Lower leg skin (tissue), 4 donors: Measurements from ENCODE around the gene G3BP1. TPM values are rescaled to one million over a fixed set of nuclear protein-coding genes. Genes with fewer than 3 reads are reported as not detected.

Source experiments
- DNase-seq, 2 donors: peaks; one replicate each; pipeline ENCODE4 v3.0.0-alpha.2; 2019; ENCODE audit warnings: low spot score in 2 of 2
- H3K4me3 ChIP-seq: fragments of 200-600 bp; sonication (generic); 2 replicates; pipeline ENCODE4 v1.5.1; 2017; ENCODE audit warnings: mild to moderate bottlenecking, low read depth; ENCODE audit not compliant: poor library complexity, severe bottlenecking
- POLR2A ChIP-seq, 2 donors: fragments of 450-650 bp; IDR thresholded peaks; one replicate each; pipeline ENCODE4 v1.6.1; 2016 to 2017; ENCODE audit warnings: antibody characterized with exemption in 2 of 2, mild to moderate bottlenecking in 1 of 2, moderate library complexity in 1 of 2
- WGBS, 2 donors: methylation state at CpG; one replicate each; pipeline ENCODE4 v1.1.5; 2018; 5-methylcytosine and 5-hydroxymethylcytosine counted together
- intact Hi-C: fragments of 100-400 bp; cut with DNase I; formaldehyde crosslinking; loops from one replicate; pipeline ENCODE4 v1.15.0; 2023; ENCODE audit warnings: low total_unique reads
- total RNA-seq, 4 donors: library from RNA; depleted of rRNA; stranded (reverse); fragments of >200 nt; gene quantifications; one replicate each; pipeline ENCODE4 v1.1.0, GENCODE V29; 2016
- TF ChIP-seq, protein P1 (sequence below), 3 donors: fragments of 450-650 bp; IDR thresholded peaks; one replicate each; pipeline ENCODE4 v1.5.1; 2016; ENCODE audit warnings: antibody characterized with exemption in 3 of 3, mild to moderate bottlenecking in 3 of 3, moderate library complexity in 2 of 3

G3BP1 gene
- total RNA-seq, 4 donors from 2014 or later, result 85.9 to 192 (median 102) TPM

DNA sequence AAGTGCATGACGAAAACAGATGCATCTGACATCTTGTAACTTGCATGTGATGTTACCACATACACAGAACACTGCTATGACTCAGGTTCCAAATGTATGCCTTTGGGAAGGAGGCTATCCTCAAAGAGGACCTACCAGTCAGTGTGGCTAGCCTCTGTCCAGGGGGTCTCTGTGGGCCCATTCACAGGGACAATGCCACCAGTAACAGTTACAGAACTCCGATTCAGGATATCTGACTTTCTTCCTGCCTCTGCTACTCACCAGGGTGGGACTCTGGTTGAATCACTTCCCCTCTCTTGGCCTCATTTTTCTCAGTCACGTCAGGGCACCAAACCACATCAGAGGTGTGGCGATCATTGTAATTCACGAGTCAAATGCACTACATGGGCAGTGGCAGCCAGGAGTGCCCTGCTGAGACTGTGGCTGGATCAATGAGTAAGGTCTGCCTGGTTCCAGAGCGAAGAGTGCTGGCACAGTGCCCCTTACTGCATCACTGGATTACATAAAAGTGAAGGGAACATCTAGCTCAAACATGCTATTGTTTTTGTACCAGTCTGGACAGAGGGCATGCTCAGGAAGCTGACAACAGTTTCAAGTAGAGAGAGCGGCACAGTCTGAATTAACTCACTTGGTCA lies 26.6 kb upstream of the G3BP1 start:
- intact Hi-C loops, result loop anchor here (10.0 kb wide), 1 partner anchor 300 kb away; the partner anchor contains the start of gene SLC36A1
- 35 to 41% methylated on average over 7 of the region's 7 CpGs for WGBS, 2 donors
- no peak for TF ChIP-seq POLR2A (IDR thresholded peaks at IDR 0.05)
- TF ChIP-seq, protein P1, sequence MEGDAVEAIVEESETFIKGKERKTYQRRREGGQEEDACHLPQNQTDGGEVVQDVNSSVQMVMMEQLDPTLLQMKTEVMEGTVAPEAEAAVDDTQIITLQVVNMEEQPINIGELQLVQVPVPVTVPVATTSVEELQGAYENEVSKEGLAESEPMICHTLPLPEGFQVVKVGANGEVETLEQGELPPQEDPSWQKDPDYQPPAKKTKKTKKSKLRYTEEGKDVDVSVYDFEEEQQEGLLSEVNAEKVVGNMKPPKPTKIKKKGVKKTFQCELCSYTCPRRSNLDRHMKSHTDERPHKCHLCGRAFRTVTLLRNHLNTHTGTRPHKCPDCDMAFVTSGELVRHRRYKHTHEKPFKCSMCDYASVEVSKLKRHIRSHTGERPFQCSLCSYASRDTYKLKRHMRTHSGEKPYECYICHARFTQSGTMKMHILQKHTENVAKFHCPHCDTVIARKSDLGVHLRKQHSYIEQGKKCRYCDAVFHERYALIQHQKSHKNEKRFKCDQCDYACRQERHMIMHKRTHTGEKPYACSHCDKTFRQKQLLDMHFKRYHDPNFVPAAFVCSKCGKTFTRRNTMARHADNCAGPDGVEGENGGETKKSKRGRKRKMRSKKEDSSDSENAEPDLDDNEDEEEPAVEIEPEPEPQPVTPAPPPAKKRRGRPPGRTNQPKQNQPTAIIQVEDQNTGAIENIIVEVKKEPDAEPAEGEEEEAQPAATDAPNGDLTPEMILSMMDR (IDR thresholded peaks at IDR 0.05), result no peak

GRCh38 chr5:151750121-151750520 lies 21.6 kb upstream of the G3BP1 start:
- 81 to 89% methylated on average over 4 of the region's 4 CpGs for WGBS, 2 donors
- TF ChIP-seq, protein P1 (IDR thresholded peaks at IDR 0.05), result no peak
- TF ChIP-seq POLR2A (IDR thresholded peaks at IDR 0.05), result no peak
- no peak overlapping the region for H3K4me3 ChIP-seq
- no peak for DNase-seq
- intact Hi-C loops, result no loop called here

More for the DNA sequence above, 26.6 kb upstream of the G3BP1 start:
- DNase-seq, result peak; percentile 78 to 93
- no peak overlapping the region for H3K4me3 ChIP-seq

DNA sequence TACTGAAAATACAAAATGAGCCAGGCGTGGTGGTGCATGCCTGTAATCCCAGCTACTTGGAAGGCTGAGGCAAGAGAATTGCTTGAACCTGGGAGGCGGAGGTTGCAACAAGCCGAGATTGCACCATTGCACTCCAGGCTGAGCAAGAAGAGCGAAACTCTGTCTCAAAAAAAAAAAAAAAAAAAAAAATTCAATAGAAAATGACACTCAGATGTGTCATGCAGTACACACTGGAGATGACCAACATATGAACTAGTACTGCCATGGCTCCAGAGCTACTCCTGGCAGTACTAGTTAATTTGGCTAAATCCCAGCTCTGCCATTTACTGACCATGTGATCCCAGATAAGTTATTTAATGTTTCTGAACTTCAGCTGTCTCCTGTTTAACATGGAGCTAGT lies 20.7 kb upstream of the G3BP1 start:
- H3K4me3 ChIP-seq, result no peak overlapping the region
- intact Hi-C loops, result no loop called here
- peak in 1 of 2 donors; percentile 64 for DNase-seq
- 80 to 87% methylated on average over 4 of the region's 4 CpGs for WGBS, 2 donors
- no peak for TF ChIP-seq POLR2A (IDR thresholded peaks at IDR 0.05)
- TF ChIP-seq, protein P1 (IDR thresholded peaks at IDR 0.05), result no peak

DNA sequence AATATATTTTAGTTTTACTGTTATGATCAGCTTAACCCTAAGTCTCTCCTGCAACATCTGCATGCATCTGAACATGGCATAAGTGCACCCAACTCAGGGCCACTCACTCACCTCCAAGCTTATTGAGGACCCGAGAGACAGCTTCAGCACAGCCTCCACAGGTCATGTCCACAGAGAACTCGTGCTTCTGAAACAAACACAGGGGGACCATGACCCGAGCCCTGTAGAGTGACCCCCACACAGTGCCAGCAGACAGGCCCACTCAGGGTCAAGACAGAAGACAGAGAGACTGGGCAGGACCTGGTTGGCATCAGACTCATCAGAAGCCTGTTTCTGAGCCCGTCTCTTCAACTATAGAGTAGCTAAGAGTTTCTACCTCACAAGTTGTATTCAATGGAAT lies 20.2 kb upstream of the G3BP1 start:
- no peak for DNase-seq
- 87 to 89% methylated on average over 4 of the region's 4 CpGs for WGBS, 2 donors
- intact Hi-C loops, result no loop called here
- no peak for TF ChIP-seq POLR2A (IDR thresholded peaks at IDR 0.05)
- TF ChIP-seq, protein P1 (IDR thresholded peaks at IDR 0.05), result no peak
- H3K4me3 ChIP-seq, result no peak overlapping the region

GRCh38 chr5:151755383-151755782 lies 16.4 kb upstream of the G3BP1 start:
- no peak for DNase-seq
- 94 to 97% methylated on average over 3 of the region's 3 CpGs for WGBS, 2 donors
- intact Hi-C loops, result no loop called here
- no peak overlapping the region for H3K4me3 ChIP-seq
- TF ChIP-seq, protein P1 (IDR thresholded peaks at IDR 0.05), result no peak
- TF ChIP-seq POLR2A (IDR thresholded peaks at IDR 0.05), result no peak
